ENCODE results near the gene IPO5. TPM values are rescaled to one million over a fixed set of nuclear protein-coding genes. Genes with fewer than 3 reads are reported as not detected.

Gene IPO5
- polyA plus RNA-seq, 3 donors: 17.5 to 21.6 (median 20.7) TPM

DNA sequence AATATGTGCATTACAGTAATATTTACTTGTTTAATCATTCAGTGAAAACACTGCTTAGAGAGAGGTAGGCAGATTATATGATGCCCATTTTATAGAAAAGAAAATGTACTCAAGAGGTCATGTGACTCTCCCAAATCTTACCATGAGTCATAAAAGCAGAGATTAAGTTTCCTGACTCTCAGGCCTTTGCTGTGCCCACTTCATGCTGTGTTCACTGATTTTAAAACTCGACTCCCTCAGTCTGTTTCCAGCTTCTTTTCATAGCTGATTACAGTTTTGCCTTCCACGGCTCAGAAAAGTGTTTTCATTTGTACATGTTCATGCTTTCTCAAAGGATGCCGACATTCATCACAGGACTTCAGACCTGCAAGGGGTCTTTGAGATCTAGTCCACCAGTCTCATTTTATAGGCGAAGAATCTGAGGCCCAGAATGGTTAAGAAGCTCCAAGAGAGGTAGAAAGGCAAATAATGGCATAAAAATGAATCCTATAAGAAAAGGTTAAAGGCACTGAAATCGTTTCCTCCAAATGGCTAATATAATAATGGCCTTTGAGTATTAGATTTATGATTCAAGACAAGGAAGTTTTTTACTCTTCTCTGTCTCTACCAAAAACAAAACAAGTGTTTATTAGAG, 9.0 kb upstream of the IPO5 start:
- no peaks in the 10 kb centered on the region for H3K79me2 ChIP-seq (ENCODE audit: insufficient read depth, low read length)
- TF ChIP-seq, protein P1, sequence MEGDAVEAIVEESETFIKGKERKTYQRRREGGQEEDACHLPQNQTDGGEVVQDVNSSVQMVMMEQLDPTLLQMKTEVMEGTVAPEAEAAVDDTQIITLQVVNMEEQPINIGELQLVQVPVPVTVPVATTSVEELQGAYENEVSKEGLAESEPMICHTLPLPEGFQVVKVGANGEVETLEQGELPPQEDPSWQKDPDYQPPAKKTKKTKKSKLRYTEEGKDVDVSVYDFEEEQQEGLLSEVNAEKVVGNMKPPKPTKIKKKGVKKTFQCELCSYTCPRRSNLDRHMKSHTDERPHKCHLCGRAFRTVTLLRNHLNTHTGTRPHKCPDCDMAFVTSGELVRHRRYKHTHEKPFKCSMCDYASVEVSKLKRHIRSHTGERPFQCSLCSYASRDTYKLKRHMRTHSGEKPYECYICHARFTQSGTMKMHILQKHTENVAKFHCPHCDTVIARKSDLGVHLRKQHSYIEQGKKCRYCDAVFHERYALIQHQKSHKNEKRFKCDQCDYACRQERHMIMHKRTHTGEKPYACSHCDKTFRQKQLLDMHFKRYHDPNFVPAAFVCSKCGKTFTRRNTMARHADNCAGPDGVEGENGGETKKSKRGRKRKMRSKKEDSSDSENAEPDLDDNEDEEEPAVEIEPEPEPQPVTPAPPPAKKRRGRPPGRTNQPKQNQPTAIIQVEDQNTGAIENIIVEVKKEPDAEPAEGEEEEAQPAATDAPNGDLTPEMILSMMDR (IDR thresholded peaks at IDR 0.05): no peak
- Mint-ChIP-seq H3K36me3 (no peaks in the 10 kb centered on the region), H3K27ac (no peak overlapping the region), H3K9me3 (peaks cover 3 to 32% (median 25%) of the 10 kb centered on the region in 7 donors), H3K27me3 (ENCODE audit: low read depth in 3 of 3) (peaks cover 1 to 5% (median 3%) of the 10 kb centered on the region in 3 donors), H3K4me3 (no peak overlapping the region), H3K4me1 (no peaks in the 10 kb centered on the region)
- H3K4me3 ChIP-seq (replicated peaks in 1 of 3; ENCODE audit: low read depth in 2 of 3, low read length in 3 of 3): no peak overlapping the region
- H3K27me3 ChIP-seq (ENCODE audit: control insufficient read depth in 2 of 2, insufficient read depth in 2 of 2, low read length in 2 of 2): no peaks in the 10 kb centered on the region
- H3K4me2 ChIP-seq (replicated peaks; ENCODE audit: extremely low read depth, low read length, poor library complexity, severe bottlenecking): no peak overlapping the region
- H3K27ac ChIP-seq (ENCODE audit: low read depth in 1 of 2, low read length in 2 of 2): no peak overlapping the region
- peaks cover 0 to 16% of the 10 kb centered on the region in 2 donors for H3K9me3 ChIP-seq (replicated peaks in 1 of 2; ENCODE audit: control insufficient read depth in 1 of 2, insufficient read depth in 1 of 2, low read length in 2 of 2)
- H3K4me1 ChIP-seq (ENCODE audit: control insufficient read depth in 1 of 2, insufficient read depth in 2 of 2, low read length in 2 of 2): no peaks in the 10 kb centered on the region
- H2AFZ ChIP-seq (ENCODE audit: insufficient read depth, low read depth, low read length, poor library complexity, severe bottlenecking): no peak overlapping the region
- H4K20me1 ChIP-seq (ENCODE audit: insufficient read depth, low read length): no peaks in the 10 kb centered on the region
- no peak for DNase-seq
- 79% methylated on average over 4 of the region's 5 CpGs for WGBS (ENCODE audit: insufficient coverage)
- no peak overlapping the region for H3K9ac ChIP-seq (ENCODE audit: insufficient read depth, low read length, poor library complexity, severe bottlenecking)
- H3K36me3 ChIP-seq (replicated peaks in 1 of 2; ENCODE audit: control insufficient read depth in 1 of 2, insufficient read depth in 2 of 2, low read length in 2 of 2): no peaks in the 10 kb centered on the region
- intact Hi-C loops (cut with micrococcal nuclease): no loop called here

DNA sequence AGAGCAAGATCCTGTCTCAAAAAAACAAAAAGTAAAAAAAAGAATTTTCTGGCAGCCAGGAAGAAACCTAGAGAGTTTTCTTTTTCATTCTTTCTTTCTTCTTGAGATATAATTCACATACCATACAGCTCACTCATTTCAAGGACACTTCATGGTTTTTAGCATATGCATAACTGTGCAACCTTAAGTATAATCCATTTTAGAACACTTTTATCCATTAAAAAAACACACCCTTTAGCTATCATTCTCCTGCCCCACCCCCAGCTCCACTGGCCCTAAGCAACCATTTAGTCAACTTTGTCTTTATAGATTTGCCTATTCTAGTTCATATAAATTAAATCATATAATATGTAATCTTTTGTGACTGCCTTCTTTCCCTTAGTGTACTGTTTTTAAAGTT, 8.1 kb upstream of the IPO5 start:
- Histone ChIP-seq H3K27ac (ENCODE audit: low read depth in 1 of 2, low read length in 2 of 2) (no peak overlapping the region), H4K20me1 (ENCODE audit: insufficient read depth, low read length) (no peaks in the 10 kb centered on the region), H3K9ac (ENCODE audit: insufficient read depth, low read length, poor library complexity, severe bottlenecking) (no peak overlapping the region), H3K4me1 (ENCODE audit: control insufficient read depth in 1 of 2, insufficient read depth in 2 of 2, low read length in 2 of 2) (no peaks in the 10 kb centered on the region), H3K4me3 (replicated peaks in 1 of 3; ENCODE audit: low read depth in 2 of 3, low read length in 3 of 3) (no peak overlapping the region), H3K4me2 (replicated peaks; ENCODE audit: extremely low read depth, low read length, poor library complexity, severe bottlenecking) (no peak overlapping the region), H3K27me3 (ENCODE audit: control insufficient read depth in 2 of 2, insufficient read depth in 2 of 2, low read length in 2 of 2) (no peaks in the 10 kb centered on the region), H2AFZ (ENCODE audit: insufficient read depth, low read depth, low read length, poor library complexity, severe bottlenecking) (no peak overlapping the region), H3K79me2 (ENCODE audit: insufficient read depth, low read length) (no peaks in the 10 kb centered on the region), H3K36me3 (replicated peaks in 1 of 2; ENCODE audit: control insufficient read depth in 1 of 2, insufficient read depth in 2 of 2, low read length in 2 of 2) (no peaks in the 10 kb centered on the region), H3K9me3 (replicated peaks in 1 of 2; ENCODE audit: control insufficient read depth in 1 of 2, insufficient read depth in 1 of 2, low read length in 2 of 2) (peaks cover 2 to 23% of the 10 kb centered on the region in 2 donors)
- H3K9me3 Mint-ChIP-seq: peaks cover 5 to 39% (median 31%) of the 10 kb centered on the region in 7 donors
- H3K27me3 Mint-ChIP-seq (ENCODE audit: low read depth in 3 of 3): peaks cover 1 to 5% (median 3%) of the 10 kb centered on the region in 3 donors
- intact Hi-C loops (cut with micrococcal nuclease): no loop called here
- no peaks in the 10 kb centered on the region for H3K4me1 Mint-ChIP-seq
- TF ChIP-seq, protein P1 (IDR thresholded peaks at IDR 0.05): no peak
- no peaks in the 10 kb centered on the region for H3K36me3 Mint-ChIP-seq
- no peak overlapping the region for H3K27ac Mint-ChIP-seq
- no peak overlapping the region for H3K4me3 Mint-ChIP-seq
- no peak for DNase-seq
